Fibroblast of skin of left biceps (primary cell): Measurements from ENCODE around the gene C14orf39.
A peak's percentile ranks its signal among the peaks of the same experiment; 100 is the strongest.

Source experiments
- DNase-seq, 2 experiments: peaks; one replicate each; pipeline ENCODE4 v3.0.0-alpha.2; 2013; ENCODE audit warnings: low read depth in 2 of 2

C14orf39 gene, protein sequence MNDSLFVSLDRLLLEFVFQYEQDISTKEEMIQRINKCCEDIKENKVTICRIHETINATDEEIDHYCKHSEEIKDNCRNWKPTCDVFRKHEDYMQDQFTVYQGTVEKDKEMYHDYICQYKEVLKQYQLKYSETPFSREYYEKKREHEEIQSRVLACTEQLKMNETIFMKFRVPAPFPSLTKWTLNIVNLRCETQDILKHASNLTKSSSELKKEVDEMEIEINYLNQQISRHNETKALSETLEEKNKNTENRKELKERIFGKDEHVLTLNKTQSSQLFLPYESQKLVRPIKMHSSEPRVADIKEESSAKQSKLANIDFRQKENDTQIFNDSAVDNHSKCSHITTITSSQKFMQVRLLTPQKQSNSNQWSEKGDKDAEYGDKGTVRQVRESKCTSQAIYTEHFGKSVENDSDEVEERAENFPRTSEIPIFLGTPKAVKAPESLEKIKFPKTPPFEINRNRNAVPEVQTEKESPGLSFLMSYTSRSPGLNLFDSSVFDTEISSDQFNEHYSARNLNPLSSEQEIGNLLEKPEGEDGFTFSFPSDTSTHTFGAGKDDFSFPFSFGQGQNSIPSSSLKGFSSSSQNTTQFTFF

DNA sequence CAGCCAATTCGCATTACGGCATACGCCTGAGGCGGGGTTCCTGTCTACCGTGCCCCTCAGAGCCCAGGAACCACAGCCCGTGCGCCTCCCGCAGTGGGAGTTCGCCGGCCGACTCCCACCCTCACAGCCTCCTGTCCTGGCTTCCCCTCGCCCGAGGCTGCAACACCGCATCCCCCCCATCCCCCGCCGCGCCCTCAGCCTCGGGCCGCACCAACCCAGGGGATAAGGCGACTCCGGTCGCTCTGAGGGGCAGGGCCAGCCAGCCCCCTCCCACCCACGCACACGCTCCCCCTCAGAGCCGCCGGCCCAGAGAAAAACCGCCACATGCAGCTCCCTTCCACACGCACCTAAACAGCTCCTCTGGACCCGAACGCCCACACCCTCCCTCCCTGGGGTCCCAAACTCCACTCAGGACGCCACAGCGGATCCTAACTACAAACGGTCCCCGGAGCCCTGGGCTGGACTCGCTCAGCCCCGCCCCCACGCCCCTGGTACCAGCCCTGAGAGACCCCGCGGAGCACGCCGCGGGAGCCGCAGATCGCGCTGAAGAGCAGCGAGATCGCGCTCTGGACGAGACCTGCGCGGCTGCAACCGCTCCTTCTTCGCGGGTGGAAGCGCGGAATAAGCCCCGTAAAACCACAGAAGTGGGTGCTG, at the start of gene C14orf39:
C14orf39 (minus strand) TSS at position 466 of the 654 bp plus-strand sequence. CDS start 985 bp downstream, outside the sequence.
- DNase-seq: peak in 1 of 2 experiments; percentile 12

DNA sequence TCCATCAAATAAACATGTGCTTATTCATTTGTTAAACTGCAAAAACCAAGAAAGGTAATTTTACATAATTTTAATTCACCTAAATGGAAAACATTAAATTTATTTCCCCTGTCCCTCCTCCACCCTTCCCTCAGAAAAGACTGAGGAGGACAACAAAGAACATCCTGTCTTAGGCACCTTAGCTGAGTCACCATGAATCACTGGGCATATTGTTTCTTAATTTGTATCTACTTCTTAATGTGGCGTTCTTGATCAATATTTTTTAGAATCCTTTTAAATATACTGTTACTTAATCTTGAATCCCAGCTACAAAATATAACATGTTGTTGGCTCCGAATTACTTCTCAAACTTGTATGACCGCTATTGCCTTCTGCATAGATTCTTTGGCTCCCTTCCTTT, 46.6 kb upstream of the C14orf39 start:
- no peak for DNase-seq

DNA sequence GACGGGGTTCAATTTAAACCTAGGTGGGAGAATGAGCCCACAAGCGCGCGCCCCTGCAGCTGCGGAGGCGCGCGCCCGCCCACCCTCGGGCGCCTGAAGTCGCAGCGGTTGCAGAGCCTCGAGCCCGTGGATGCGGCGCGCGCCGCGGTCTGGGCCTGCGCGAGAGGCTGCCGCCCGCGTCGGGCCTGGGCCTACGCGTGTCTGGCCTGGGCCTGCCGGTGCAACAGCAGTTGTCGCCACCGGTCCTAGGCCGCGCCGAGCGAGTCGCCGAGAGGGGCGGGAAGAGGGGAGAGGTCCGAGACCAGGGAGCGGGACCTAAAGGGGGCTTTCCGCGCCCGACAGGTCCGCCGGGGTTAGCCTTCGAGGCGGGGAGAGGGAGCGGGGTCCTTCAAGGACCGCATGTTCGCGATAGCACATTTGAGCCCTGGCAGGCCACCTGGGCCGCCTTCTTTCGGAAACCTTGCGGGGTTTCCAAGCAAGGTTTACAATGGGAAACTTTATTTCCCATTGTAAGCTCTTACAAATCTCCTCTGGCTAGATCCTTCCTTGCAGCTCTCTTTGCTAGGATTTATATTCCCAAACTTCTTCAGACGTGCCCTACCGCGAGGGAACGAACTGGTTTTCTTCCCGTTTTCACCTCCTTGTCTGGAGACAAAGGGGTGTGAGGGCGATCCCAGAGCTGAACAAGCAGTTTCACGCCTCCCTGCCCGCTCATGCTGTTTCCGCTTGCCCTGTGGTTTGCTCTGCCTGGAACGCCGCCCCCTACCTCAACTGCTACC, 29.8 kb upstream of the C14orf39 start:
- no peak for DNase-seq

DNA sequence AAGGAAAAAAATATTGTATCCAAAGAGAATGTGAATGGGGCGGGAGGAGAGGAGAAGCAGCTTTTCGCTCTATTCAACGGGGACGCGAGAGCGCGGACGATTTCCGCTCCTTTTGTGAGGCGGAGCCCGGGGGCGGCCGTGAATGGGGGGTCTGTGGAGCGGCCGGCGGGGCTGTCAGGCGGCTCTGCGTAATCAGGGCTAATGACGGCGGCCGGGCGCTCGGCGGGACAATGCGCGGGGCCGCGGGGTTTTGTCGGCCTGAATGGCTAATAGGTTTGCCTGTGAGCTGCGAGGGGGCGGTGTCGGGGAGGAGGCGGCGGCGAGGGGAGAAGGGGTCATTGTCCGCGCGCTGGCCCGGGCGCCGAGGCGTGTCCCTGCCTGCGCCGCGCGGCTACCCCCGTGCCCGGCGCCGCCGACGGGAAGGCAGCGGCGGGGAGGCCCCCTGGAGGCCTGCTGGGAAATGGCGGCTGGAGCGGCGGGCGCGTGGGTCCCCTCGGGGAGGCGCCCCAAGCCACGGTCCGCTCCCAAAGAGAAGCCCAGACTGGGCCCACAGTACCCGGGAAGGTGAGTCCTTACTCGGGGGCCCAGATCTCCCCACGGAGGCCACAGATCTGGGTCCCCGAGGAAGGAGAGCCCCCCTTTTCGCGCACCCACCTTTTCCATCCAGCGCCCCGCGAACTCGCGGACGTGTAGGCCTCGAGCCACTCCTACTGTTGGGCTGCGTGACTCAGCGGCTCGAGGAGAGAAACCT, 29.1 kb upstream of the C14orf39 start:
- DNase-seq: no peak

DNA sequence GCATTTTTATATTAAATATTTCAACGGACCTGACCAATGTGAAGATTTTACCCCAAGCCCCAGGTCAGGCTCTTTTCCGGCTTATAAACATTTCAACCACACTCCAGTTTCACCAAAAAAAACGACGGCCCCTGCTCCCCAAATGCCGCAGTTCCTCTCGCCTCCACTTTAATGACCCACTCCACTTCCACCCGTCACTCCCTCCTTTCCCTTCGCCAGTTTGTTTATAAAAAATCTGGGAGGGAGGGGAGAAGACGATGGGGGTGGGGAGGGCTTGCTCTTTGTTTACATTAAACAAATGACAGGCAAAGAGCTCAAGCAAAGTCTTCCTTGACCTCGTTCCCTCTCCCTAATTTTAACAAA, 28.5 kb upstream of the C14orf39 start:
- no peak for DNase-seq

DNA sequence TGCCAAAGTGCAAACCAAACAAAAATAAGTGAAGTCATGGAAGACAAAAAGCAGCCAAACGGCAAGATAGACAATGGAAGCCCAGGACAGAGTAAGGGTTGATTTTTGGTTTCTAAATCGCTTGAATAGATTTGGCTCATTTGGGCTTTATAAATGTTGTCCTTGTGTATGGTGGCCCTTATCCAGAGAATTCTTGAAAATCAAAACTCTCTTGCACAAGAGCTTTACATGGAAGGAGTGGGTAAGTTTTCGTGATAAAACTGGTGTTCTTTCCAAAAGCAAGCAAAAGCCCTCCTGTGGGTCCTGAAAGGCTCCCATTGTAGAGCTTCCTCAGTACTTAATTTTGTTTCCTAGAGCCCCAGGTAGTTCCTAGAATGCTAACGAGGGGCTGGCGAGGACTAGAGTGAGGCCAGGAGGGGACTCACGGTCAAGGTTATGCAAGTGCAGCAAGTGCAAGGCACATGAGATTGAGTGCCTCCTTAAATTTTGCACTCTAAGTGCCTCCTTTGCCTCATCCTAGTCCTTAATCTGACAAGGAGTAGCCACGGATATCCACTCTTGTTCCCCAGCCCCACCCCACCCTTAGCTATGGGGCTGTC, 27.2 kb upstream of the C14orf39 start:
- DNase-seq: no peak

DNA sequence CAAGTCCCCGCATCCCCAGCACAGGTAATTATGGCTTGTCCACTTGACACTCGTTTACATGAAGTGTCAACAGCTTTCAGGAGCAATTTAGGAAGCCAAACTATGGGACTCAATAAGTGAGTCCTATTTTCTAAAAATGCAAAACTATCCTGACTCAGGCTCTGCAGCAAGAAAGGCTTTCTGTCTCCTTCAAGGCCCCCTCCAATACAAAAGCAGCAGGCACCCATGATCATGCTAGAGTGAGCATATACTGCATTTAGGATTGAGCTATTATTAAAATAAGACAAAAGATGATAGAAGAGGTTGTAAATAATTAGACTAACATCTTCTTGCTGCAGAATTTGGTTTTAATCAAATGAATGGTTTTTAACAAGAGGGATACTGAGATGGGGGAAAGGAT, 26.3 kb upstream of the C14orf39 start:
- DNase-seq: no peak

DNA sequence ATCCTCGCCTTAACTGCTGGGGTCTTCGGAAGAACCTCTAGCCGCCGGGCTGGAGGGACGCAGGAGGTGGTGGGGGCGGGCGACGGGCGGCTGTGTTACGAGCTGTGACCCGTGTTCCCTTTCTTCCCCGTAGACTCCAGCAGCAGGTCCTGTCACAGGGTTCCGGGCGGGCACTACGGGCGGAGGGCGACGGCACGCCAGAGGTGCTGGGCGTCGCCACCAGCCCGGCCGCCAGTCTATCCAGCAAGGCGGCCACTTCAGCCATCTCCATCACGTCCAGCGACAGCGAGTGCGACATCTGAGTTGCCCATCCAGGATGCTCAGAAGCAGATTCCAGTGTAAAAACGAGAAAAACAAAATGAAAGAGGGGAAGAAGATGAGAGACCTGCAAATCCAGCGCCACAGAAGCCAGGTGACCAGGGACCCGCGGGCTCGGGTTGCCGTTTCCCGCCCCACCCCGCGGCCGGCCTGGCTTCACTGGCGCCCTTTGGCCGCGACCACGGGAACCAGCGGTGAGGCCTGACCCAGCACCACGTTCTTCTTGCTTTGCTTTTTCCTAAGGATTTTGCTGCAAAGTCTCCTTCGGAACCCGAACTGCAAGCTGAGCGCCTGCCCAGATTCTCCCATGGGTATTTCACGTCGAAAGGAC, 25.2 kb upstream of the C14orf39 start:
- no peak for DNase-seq

DNA sequence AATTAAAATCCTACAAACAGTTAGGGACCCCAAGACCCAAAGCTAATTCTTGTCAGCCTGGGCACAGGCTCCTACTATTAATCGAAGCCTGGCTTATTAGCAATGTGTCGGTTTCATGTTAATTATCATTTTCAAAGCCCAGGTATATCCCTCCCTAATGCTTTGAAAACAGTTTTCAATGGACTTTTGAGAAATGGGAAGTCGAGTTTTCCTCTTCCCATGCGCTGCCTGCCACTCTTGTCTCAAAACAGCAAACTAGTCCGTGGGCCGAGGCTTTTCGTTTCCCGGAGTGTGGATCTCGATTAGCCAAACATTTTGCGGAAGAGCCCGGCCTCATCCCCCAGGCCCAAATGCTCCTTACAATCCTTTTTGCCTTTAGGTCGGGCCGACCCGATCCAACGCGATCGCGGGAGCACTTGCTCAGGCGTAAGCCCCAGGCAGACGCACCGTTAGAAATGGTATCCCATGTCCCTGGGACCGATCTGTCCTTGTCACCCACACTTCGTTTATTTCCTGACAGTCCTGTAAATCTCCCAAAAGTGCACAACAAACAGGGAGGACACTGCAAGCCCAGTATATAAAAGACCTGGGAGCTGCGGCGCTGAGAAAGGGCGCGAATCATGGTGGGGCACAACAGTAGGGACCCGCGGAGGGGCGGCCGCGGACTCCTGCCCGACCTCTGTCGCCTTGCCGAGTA, 24.5 kb upstream of the C14orf39 start:
- no peak for DNase-seq

DNA sequence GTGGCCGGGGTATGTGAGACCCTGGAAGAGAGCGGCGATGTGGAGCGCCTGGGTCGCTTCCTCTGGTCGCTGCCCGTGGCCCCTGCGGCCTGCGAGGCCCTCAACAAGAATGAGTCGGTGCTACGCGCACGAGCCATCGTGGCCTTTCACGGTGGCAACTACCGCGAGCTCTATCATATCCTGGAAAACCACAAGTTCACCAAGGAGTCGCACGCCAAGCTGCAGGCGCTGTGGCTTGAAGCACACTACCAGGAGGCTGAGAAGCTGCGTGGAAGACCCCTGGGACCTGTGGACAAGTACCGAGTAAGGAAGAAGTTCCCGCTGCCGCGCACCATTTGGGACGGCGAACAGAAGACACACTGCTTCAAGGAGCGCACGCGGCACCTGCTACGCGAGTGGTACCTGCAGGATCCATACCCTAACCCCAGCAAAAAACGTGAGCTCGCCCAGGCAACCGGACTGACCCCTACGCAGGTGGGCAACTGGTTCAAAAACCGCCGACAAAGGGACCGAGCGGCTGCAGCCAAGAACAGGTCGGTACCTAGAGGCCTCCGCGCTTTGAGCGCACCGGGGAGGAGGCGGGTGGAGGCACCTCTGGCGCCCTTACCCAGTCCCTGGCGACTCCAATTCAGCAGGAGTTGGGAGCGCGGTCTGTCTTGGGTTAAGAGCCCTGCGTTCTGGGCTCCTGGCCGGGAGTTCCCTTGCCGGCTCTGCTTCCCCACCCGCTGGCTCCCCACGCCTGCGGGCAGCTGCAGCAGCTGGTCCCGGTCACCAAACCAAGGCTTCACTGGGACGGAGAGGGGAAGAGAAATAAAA, 23.8 kb upstream of the C14orf39 start:
- no peak for DNase-seq

DNA sequence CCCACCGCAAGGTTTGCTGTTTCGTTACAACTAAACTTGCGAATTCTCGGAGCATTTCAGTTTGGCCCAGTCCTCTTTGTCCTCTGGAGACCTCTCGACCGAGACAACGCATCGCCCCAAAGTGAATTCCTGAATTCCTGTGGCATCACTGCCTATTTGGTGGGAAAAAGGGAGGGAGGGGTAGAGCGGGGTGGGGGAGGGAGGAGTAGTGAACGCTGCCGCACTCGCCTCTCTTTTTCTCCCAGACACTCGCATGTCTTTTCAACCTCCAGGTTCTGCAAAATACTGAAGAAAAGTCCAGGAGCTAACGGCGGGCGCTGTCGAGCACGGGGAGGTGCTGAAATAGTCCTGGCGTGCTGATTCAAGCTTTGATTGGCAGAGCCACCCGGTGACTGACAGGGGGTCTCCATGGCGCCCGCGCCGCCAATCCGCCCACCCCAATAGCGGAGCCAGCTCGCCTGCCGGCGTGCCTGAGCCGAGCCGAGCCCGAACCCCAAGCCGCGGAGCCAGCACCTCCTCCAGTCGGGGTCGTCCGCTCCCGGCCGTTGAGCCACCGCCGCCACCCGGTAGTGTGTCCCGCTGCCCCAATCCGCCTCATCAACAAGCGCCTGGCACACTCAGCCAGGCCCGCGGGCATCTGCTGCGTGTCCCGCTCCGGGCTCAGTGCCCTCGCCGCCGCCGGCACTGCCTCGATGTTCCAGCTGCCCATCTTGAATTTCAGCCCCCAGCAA, 23.0 kb upstream of the C14orf39 start, which contains the start of gene SIX6:
SIX6 (plus strand) TSS at position 440 of the 731 bp plus-strand sequence; CDS start at position 693, 253 bp downstream.
- DNase-seq: no peak

DNA sequence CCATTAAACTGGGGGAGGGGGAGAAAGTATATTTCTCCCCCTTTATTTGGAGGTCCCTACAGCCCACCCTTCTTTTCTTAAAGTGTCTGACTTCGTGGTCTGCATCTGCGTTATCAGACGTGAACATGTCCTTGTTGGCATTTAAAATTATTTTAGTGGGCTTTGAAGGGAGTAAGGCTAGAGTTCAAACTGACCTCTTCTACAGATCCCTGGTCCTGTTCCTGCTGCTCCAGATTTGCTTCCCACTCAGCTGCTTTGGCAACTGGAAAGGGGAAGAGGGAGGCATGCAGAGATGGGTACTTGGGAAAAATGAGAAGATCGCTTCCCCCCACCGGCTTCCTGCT, 22.5 kb upstream of the C14orf39 start:
- DNase-seq: no peak

DNA sequence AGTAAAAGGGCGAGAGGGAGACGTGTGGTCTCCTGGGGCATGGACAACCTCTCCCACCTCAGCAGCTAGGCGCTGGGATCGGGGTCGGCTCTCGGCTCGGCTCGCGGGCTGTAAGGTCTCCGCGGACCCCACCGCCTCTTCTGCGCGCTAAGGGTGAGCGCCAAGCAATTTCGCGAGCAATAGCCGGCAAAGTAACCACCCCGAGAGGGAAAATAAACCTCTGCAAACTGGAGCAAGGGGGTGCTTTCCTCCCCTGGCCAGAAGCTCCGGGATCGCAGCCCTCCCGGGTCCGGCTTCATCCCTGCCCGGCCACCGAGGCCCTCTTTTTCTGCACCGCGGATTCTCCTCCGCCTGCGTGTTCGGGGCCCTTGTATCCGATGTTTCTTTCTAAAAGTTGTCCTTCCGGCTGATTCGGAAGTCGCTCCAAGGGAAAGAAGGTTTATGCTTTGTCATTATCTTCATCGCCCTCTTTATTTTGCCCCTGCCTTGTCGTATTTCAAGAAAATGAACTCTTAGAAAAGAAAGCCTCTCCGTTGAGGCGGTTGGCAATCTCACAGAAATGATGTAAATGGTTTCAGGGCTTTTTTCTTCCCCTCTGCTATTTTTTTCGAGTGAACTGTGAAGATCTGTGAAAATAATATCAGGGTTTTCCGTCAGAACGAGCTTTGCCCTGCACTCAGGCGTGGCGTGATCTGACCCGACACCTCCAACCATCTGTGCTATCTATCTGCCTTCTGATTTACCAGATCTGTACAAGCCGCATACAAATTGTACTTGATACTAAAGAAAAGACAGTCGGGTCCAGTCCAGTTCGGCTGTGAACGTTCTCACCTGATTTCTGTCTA, 21.3 kb upstream of the C14orf39 start:
- no peak for DNase-seq

DNA sequence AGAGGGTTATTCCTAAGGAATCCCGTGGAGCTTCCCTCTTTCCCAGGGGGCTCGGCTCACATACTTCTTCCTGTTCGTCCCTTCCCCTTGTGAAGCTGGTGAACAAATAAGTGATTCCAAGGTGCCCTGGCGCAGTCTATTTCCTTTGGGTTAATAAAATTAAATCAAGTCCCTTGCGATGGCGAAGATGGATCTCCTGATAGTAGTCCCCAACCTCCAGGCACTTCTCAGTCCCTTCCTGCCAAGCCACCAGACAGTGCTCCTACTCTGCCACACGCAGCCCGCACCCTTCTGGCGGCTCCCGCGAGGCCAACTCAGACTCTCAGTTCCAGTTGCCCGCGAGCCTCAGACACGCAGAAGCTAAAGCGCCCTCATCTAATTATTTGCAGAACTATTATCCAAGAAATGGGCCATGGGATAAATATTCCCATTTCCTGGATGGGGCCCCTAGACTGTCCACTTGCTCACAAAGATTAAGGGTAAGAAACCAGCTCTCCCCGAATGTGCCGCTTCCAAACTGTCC, 20.7 kb upstream of the C14orf39 start:
- no peak for DNase-seq

DNA sequence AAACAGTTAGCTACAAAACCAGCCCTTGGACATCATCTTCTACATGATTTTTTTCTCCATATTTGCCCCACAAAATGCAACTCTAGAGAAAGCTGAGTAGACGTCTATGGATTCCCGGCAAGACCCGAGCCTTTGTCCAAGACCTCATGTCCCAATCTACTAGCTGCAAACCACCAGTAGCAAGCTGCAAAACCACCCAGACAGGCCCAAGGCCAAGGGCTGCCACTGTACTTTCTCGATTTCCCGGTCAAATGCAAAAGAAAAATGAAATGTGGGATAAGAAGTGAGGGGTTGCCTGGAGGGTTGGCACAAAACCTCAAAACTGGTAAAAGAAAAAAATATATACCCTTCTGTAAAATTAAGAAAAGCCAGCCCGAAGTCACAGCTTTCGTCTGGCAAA, 20.1 kb upstream of the C14orf39 start:
- no peak for DNase-seq

DNA sequence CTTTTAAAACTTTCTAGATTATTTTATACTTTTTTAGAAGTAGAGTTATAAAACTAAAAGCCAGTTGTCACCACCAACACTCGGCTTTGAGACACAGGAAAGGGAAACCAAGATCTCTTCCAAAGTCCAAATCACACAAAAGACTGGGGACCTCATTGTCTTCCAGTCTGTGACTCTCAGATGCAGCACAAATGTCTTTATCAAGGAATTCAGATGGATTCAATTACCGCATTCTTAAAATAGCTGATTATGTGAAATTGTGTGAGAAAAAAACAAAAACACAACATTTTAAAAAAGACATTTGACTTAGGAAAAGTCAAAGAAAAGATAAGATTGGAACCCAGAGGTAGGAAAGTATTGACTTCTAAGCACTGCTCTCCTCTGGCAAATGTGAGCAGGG, 19.6 kb upstream of the C14orf39 start:
- no peak for DNase-seq

DNA sequence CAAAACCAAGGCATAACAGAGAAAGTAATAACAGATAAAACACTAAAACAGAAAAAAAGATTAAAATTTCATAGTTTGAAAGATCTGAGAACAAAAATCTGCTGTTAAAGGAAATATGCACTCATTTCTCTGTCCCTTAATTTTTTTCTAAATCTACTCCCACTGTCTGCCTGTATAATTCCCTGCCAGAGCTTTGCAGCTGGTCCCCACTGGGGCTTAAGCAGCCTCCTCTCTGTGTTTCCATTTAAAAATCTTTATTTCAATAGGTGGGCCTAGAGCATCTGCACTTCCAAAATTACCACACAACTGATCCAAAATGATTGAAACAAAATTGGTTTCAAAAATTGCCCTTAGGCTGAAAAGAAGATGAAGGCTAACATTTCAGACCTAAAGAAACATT, 16.7 kb upstream of the C14orf39 start:
- DNase-seq: no peak
